CD4-positive, alpha-beta T cell (primary cell): ENCODE data around the gene MYRIP. TPM values are rescaled to one million over a fixed set of nuclear protein-coding genes. Genes with fewer than 3 reads are reported as not detected.

Experiments used
- ATAC-seq: fragments of 200-7000 bp; cut with Tn5 transposase; one replicate; pipeline ENCODE4 v1.10.0; 2022; ENCODE audit warnings: mild to moderate bottlenecking; ENCODE audit not compliant: poor library complexity
- CTCF ChIA-PET: fragments of 350-600 bp; sonication (Branson Sonifier 250); formaldehyde crosslinking; loops from one replicate; lab custom pipeline; 2021; ENCODE audit warnings: antibody characterized with exemption, inconsistent platforms; lab: Charles Lee
- POLR2A ChIA-PET: fragments of 350-600 bp; sonication (Branson Sonifier 250); formaldehyde crosslinking; loops from one replicate; lab custom pipeline; 2021; ENCODE audit warnings: antibody characterized with exemption, inconsistent platforms; lab: Charles Lee
- DNase-seq, 14 experiments: peaks; one replicate each; pipeline ENCODE4 v3.0.0-alpha.2; 2013 to 2020; ENCODE audit warnings: mixed read lengths in 2 of 14
- H3K27ac ChIP-seq, 2 donors: one replicate each; pipeline versions ENCODE4 v1.5.1 to v1.7.0; 2013; ENCODE audit warnings: low read length in 2 of 2, low read depth in 1 of 2, mild to moderate bottlenecking in 1 of 2
- H3K27me3 ChIP-seq, 2 experiments: 1 replicate in 1 of 2; 2 replicates in 1 of 2; pipeline versions ENCODE4 v1.6.1 to v1.7.0; 2013; ENCODE audit warnings: low read length in 2 of 2, control low read depth in 1 of 2, mild to moderate bottlenecking in 1 of 2, moderate library complexity in 1 of 2; ENCODE audit not compliant: insufficient read depth in 2 of 2, control insufficient read depth in 1 of 2
- H3K36me3 ChIP-seq: one replicate; pipeline ENCODE4 v1.6.1; 2013; ENCODE audit warnings: low read length, control low read depth; ENCODE audit not compliant: insufficient read depth
- H3K4me1 ChIP-seq: one replicate; pipeline ENCODE4 v1.6.1; 2013; ENCODE audit warnings: low read length, control low read depth; ENCODE audit not compliant: insufficient read depth
- H3K4me3 ChIP-seq: one replicate; pipeline ENCODE4 v1.5.1; 2013; ENCODE audit warnings: mild to moderate bottlenecking, low read length, moderate library complexity
- H3K9me3 ChIP-seq, 2 experiments: 1 replicate in 1 of 2; 2 replicates in 1 of 2; pipeline versions ENCODE4 v1.6.1 to v1.7.0; 2013; ENCODE audit warnings: low read length in 2 of 2, mild to moderate bottlenecking in 2 of 2, control low read depth in 1 of 2, moderate library complexity in 1 of 2; ENCODE audit not compliant: control insufficient read depth in 1 of 2, insufficient read depth in 1 of 2
- H3K27ac Mint-ChIP-seq: one replicate; pipeline ENCODE4 v1.8.0; 2020; ENCODE audit warnings: mixed read lengths
- H3K27me3 Mint-ChIP-seq: one replicate; pipeline ENCODE4 v1.8.0; 2021; ENCODE audit warnings: mixed read lengths
- H3K36me3 Mint-ChIP-seq: one replicate; pipeline ENCODE4 v1.8.0; 2021; ENCODE audit warnings: low read depth, mixed read lengths
- H3K4me1 Mint-ChIP-seq: one replicate; pipeline ENCODE4 v1.8.0; 2021; ENCODE audit warnings: low read depth, mixed read lengths
- H3K4me3 Mint-ChIP-seq: one replicate; pipeline ENCODE4 v1.8.0; 2020; ENCODE audit warnings: mild to moderate bottlenecking, mixed read lengths
- H3K9me3 Mint-ChIP-seq: one replicate; pipeline ENCODE4 v1.8.0; 2020; ENCODE audit warnings: mixed read lengths
- intact Hi-C, 2 experiments: fragments of 100-400 bp; cut with DNase I in 1 of 2; cut with micrococcal nuclease in 1 of 2; formaldehyde crosslinking; loops; one replicate each; pipeline versions ENCODE4 v1.15.1 to v1.9.0; 2023 to 2025; cut with DNase I, micrococcal nuclease
- total RNA-seq, 174 experiments: library from RNA in 2 of 174; stranded (reverse) in 2 of 174; gene quantifications; one replicate each; pipeline ENCODE4 v1.2.3 and lab custom pipeline; 2021 to 2026
- TF ChIP-seq, protein P1 (sequence below): fragments of 200-600 bp; IDR thresholded peaks from one replicate; pipeline ENCODE4 v1.8.0; 2022; ENCODE audit warnings: antibody characterized with exemption, mild to moderate bottlenecking

MYRIP gene
- total RNA-seq, 2 experiments from 2014 or later, result not detected

DNA sequence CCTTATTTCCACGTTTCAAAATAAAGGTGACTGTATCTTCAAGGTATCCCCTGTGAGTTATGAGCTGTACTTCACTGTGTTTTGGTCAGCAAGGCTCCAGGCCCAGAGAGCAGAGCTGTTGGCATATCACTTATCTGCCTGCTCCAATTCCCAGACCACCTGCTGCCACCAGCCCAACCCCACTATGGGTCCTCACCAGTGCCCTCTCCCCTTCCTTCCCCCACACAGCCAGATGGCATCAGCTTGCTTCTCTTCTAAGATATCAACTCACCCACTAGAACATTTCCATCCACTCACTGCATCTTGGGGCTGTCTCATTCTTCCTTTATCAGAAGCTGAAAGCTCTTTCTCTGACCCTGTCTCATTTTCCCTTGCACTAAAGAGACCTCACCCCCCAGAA, 363.2 kb downstream of the MYRIP start:
- no peaks in the 10 kb centered on the region for H3K36me3 Mint-ChIP-seq

DNA sequence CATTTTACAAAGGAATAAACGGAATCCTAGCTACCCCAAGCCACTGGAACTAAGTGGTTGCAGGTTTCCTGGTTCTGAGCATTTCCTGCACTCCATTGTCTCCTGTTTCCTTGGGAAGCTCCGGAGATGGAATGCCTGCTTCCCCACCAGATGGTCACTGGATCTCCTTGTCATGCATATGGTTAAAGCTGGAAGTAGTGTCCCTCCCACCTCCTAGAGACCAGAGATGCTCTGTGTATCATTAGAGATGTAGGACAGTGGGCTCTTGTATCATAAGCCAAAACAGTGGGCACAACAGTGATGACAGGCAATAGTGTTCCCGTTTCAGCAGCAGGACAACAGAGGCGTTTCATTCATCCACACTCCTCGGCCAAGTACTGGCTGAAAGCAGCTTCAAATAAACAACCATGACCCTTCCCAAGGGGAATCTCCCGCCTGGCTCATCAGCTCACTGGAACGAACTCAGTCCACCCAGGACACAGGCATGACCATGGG, 363.9 kb downstream of the MYRIP start:
- no peaks in the 10 kb centered on the region for H3K9me3 ChIP-seq
- Mint-ChIP-seq H3K4me3 (no peak overlapping the region), H3K9me3 (no peaks in the 10 kb centered on the region), H3K4me1 (no peaks in the 10 kb centered on the region), H3K27ac (no peak overlapping the region), H3K27me3 (no peaks in the 10 kb centered on the region), H3K36me3 (no peaks in the 10 kb centered on the region)
- H3K27me3 ChIP-seq, result no peaks in the 10 kb centered on the region
- H3K4me3 ChIP-seq, result no peak overlapping the region
- ChIA-PET CTCF (interaction anchor here (1.3 kb wide), 1 partner anchor 19 kb away, joined by 4 read pairs; no protein-coding TSS in a partner anchor), POLR2A (no interaction called here)
- DNase-seq, result no peak
- intact Hi-C loops, result loop anchor here in 1 of 2 experiments (10.0 kb wide), 1 partner anchor 728 kb away; no protein-coding TSS in a partner anchor
- ATAC-seq, result no peak
- H3K27ac ChIP-seq, result no peak overlapping the region
- no peaks in the 10 kb centered on the region for H3K36me3 ChIP-seq
- H3K4me1 ChIP-seq, result no peaks in the 10 kb centered on the region
- TF ChIP-seq, protein P1, sequence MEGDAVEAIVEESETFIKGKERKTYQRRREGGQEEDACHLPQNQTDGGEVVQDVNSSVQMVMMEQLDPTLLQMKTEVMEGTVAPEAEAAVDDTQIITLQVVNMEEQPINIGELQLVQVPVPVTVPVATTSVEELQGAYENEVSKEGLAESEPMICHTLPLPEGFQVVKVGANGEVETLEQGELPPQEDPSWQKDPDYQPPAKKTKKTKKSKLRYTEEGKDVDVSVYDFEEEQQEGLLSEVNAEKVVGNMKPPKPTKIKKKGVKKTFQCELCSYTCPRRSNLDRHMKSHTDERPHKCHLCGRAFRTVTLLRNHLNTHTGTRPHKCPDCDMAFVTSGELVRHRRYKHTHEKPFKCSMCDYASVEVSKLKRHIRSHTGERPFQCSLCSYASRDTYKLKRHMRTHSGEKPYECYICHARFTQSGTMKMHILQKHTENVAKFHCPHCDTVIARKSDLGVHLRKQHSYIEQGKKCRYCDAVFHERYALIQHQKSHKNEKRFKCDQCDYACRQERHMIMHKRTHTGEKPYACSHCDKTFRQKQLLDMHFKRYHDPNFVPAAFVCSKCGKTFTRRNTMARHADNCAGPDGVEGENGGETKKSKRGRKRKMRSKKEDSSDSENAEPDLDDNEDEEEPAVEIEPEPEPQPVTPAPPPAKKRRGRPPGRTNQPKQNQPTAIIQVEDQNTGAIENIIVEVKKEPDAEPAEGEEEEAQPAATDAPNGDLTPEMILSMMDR, result no peak

More for the DNA sequence above, 363.2 kb downstream of the MYRIP start:
- TF ChIP-seq, protein P1, result no peak
- intact Hi-C loops, result loop anchor here in 1 of 2 experiments (10.0 kb wide), 1 partner anchor 728 kb away; no protein-coding TSS in a partner anchor
- no peaks in the 10 kb centered on the region for H3K4me1 ChIP-seq
- H3K4me3 Mint-ChIP-seq, result no peak overlapping the region
- H3K27me3 Mint-ChIP-seq, result no peaks in the 10 kb centered on the region
- no peaks in the 10 kb centered on the region for H3K27me3 ChIP-seq
- no peak overlapping the region for H3K27ac ChIP-seq
- ChIA-PET CTCF (interaction anchor here (1.3 kb wide), 1 partner anchor 19 kb away, joined by 4 read pairs; no protein-coding TSS in a partner anchor), POLR2A (no interaction called here)
- no peaks in the 10 kb centered on the region for H3K36me3 ChIP-seq
- H3K4me1 Mint-ChIP-seq, result no peaks in the 10 kb centered on the region
- ATAC-seq (no peak), DNase-seq (no peak)
- no peak overlapping the region for H3K27ac Mint-ChIP-seq
- no peaks in the 10 kb centered on the region for H3K9me3 ChIP-seq
- no peak overlapping the region for H3K4me3 ChIP-seq
- H3K9me3 Mint-ChIP-seq, result no peaks in the 10 kb centered on the region

DNA sequence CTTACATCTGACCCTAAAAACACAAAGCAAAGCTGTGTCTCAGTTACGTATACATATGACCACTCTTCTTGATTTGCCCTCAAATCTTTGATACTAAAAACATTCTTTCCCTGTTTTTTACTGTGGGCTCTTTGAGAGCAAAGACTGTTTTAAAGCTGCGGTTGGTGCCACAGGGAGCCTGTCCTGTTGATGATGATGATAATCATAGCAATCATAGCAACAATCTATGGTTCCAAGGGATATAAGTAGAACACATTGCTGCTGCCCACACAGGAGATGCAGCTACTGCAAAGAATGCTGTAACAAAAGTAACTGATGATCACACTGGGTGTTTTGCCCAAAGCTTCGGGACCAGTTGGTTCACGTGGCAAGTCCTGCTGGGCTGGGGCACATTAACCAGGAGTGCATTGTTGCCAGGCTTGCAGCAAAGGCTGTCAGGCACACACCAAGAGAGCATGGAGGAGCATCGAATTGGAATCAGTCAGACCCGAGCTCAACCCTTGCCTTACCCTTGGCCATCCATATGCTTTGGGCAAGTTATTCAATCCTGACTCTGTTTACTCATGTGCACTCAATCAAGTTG, 368.7 kb downstream of the MYRIP start:
- no peak overlapping the region for H3K4me3 ChIP-seq
- Mint-ChIP-seq H3K27ac (no peak overlapping the region), H3K9me3 (no peaks in the 10 kb centered on the region), H3K27me3 (no peaks in the 10 kb centered on the region), H3K4me1 (no peaks in the 10 kb centered on the region), H3K36me3 (no peaks in the 10 kb centered on the region), H3K4me3 (no peak overlapping the region)
- H3K9me3 ChIP-seq, result no peaks in the 10 kb centered on the region
- TF ChIP-seq, protein P1, result no peak
- ATAC-seq (no peak), DNase-seq (no peak)
- no peaks in the 10 kb centered on the region for H3K36me3 ChIP-seq
- POLR2A ChIA-PET, result no interaction called here
- no peaks in the 10 kb centered on the region for H3K4me1 ChIP-seq
- H3K27ac ChIP-seq, result no peak overlapping the region
- H3K27me3 ChIP-seq, result no peaks in the 10 kb centered on the region
- intact Hi-C loops, result loop anchor here in 1 of 2 experiments (10.0 kb wide), 1 partner anchor 733 kb away; no protein-coding TSS in a partner anchor
- CTCF ChIA-PET, result no interaction called here
